ENCODE measurements around the gene KRT40. TPM values are rescaled to one million over a fixed set of nuclear protein-coding genes. Genes with fewer than 3 reads are reported as not detected.

Gene KRT40
- total and polyA plus RNA-seq, 2 of the 8 experiments (the other 6 are each of a cell fraction or from before 2014, with no cell fraction given): not detected

DNA sequence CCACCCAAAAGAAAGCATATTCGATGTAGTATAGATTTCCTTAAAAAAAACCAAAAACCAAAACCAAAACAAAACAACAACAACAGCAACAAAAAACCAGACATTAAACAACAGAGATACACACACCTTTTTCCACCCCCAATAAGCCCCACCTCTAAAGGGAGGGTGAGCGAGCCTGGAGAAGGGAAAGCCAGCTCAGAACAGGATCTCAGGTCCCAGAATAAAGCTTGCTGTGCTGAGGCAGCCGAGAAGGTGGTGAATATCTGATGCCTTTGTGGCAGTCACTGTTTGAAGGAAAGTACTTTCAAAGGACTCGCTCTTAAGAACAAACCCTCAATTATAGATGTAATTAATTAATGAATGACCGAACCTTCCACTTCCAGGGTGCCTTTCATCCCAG is 47.1 kb downstream of the KRT40 start (continued):
- no peak for TF ChIP-seq GTF2F1 (IDR thresholded peaks at IDR 0.05; ENCODE audit: borderline replicate concordance, low read depth, low read length)
- TF ChIP-seq BRCA1 (IDR thresholded peaks at IDR 0.05; ENCODE audit: low read depth, low read length): no peak
- no peak for TF ChIP-seq KDM4A (IDR thresholded peaks at IDR 0.05; ENCODE audit: low read depth, low read length, severe bottlenecking)
- no peak for TF ChIP-seq RAD21 (IDR thresholded peaks at IDR 0.05 in 1 of 2, conservative IDR thresholded peaks at IDR 0.05 in 1 of 2; ENCODE audit: low read depth in 2 of 2, low read length in 2 of 2)

Measured in H1 (cell line).